Measurements from ENCODE around the gene GSTO1.

Gene GSTO1

GRCh38 chr10:104251443-104251842, 3.2 kb upstream of the GSTO1 start:
- TF ChIP-seq CTCF (IDR thresholded peaks at IDR 0.05; ENCODE audit: low read depth, low read length) = no peak
- no peak for DNase-seq (ENCODE audit: extremely low read depth, low read depth)

DNA sequence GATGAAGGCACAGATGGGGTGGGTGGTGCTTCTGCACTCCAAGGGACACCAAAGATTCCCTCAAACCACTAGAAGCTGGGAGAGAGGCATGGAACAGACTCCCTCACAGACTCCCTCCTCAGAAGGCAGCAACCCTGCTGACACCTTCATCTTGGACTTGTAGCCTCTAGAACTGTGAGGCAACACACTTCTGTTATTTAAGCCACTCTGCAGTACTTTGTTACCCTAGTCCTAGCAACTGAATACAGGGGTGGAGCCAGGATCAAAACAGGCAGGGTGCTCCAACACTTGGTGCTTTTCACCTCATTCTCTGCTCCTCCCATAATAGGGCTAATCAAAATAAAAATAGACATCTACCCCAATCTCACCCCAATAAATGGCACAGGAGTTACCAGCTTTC, 2.3 kb upstream of the GSTO1 start:
- TF ChIP-seq CTCF (IDR thresholded peaks at IDR 0.05; ENCODE audit: low read depth, low read length) = no peak
- no peak for DNase-seq (ENCODE audit: extremely low read depth, low read depth)

DNA sequence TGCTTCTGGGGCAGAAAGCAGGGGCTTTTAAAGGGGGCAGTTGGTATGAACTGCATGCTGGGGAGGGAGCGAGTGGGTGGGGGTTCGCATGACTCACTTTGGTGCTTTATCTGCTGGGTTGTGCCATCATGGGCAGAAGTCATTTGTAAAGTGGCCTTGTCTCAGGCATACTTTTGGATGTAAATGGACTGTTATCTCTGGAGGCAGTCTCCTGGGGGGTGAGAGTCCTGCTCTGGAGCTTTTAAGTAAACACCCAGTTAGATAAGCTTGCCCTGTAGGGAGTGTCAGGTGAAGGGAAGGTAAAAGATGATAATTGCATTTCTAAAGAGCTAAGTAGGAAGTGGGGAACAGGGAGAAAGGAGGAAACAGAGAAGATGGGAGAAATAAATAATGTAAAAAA, 1.6 kb upstream of the GSTO1 start:
- no peak for TF ChIP-seq CTCF (IDR thresholded peaks at IDR 0.05; ENCODE audit: low read depth, low read length)
- DNase-seq (ENCODE audit: extremely low read depth, low read depth) = no peak

- no peak for TF ChIP-seq CTCF (IDR thresholded peaks at IDR 0.05; ENCODE audit: low read depth, low read length)
- no peak for DNase-seq (ENCODE audit: extremely low read depth, low read depth)
Observed at GRCh38 chr10:104253606-104254410, 884 bp upstream of the GSTO1 start.

DNA sequence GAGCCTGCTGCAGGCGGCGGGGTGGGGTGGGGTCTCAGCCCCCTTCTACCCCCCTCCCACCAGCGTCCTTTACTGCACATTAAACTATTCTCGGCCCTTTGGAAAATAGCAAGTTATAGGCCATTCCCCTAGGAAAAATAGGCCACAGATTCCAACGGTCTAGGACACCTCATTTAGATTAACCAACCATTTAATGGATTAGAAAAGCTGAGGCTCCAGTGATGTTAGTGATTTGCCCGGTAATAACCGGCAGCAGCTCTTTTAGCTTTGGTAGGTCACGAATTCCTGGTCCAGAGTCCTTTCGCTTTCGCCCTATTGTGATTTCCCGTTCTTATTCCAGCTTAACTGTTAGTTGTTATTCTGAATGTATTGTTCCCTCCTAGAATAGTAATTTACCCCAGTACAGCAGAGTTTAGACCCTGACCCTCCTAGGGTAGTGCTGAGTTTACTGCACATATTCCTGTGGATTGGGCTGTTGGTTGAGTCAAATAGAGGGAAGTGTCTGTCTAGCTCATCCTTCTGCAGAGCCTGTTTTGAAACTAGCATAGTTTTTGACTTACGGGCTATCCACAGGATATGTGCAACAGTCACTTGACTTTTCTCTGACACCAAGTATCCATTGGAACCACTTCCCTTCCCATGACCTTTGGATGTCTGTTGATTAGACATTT, 754 bp downstream of the GSTO1 start:
- TF ChIP-seq CTCF (IDR thresholded peaks at IDR 0.05; ENCODE audit: low read depth, low read length) = no peak
- no peak for DNase-seq (ENCODE audit: extremely low read depth, low read depth)

- TF ChIP-seq CTCF (IDR thresholded peaks at IDR 0.05; ENCODE audit: low read depth, low read length) = no peak
- DNase-seq (ENCODE audit: extremely low read depth, low read depth) = no peak
Observed at GRCh38 chr10:104256335-104256961, 1.8 kb downstream of the GSTO1 start.

- DNase-seq (ENCODE audit: extremely low read depth, low read depth) = no peak
- TF ChIP-seq CTCF (IDR thresholded peaks at IDR 0.05; ENCODE audit: low read depth, low read length) = no peak
Observed at GRCh38 chr10:104257235-104257634, 2.5 kb downstream of the GSTO1 start.
